NOMO-1 treated with dmso at 0.1 percent for 144 hours (cell line): ENCODE data around the gene KLK14.

Experiments used
- DNase-seq: peaks from one replicate; lab custom pipeline; 2025; ENCODE audit not compliant: unreplicated experiment; lab: John Stamatoyannopoulos, UW

KLK14 gene

DNA sequence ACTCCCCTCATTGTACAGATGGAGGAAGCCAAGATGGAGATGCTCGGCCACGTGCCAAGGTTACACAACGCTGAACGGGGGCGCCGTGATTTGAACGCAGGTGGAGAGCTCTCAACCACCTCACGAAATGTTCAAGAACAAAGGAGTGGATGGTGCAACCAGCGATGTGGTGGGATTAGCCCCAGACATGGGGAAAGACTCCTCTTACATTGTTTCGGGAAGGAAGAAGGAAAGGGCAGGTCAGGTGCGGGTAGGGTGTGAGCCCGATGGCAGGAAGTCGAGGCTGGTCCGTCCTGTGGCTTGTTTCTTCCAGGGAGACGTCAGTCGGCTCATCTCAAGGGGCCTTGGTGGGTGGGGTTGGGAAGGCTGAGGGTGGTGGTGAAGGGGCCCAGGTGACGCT is 7.1 kb upstream of the KLK14 start:
- no peak for DNase-seq

DNA sequence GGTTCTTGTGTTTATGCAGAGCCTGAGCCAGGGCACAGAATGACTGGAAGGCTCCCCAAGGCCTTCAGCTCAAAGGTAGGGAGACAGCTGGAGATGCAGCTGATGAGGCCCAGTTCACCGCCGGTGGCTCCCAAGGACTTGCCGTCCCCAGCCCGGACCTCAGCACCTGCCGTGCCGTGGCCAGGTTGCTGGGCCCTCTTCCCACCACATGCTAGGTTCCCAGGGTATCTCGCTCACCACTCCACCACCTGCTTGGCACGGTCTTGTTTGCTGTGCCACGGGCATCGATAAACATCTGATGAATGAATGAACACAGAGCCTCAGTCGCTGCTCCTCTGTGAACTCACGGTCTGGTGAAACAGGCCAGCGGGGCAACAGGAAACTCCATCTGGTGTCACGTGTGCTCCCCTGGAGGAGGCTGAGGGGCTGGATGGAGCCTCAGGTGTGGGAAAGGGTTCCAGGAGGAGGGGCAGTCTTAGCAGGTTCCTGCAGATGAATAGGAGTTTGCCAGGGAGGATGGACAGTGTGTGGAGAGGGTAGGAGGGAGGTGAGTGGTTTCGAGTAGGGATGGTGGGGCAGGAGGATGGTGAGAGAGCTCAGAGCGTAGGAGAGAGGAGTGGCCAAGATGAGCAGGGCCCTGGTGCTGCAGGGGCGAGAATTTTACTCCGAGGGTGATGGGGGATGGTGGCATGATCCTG is 3.6 kb upstream of the KLK14 start:
- no peak for DNase-seq

DNA sequence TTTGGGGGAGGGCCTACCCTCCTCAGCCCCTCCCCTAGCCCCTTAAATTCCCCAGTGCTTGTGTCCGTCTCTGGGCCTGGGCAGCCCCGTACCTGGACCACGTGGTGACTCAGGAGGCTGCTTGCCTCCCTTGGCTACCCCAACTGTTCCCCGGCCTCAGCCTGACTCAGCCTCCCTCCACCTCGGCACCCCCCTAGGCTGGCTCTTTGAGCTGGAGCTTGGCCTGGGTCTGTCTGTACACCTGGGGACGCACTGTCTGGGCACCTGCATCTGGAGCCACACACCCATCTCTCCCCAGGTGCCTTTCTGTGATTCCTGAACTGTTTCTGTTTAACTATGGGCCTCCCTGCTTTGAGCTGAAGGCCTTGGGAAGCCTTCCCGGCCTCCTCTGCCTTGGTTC is 1.8 kb upstream of the KLK14 start:
- no peak for DNase-seq

GRCh38 chr19:51083783-51084182 is 1.1 kb upstream of the KLK14 start:
- DNase-seq, result no peak

- DNase-seq, result no peak
These were observed 494 bp upstream of the KLK14 start for GRCh38 chr19:51083181-51083580.

DNA sequence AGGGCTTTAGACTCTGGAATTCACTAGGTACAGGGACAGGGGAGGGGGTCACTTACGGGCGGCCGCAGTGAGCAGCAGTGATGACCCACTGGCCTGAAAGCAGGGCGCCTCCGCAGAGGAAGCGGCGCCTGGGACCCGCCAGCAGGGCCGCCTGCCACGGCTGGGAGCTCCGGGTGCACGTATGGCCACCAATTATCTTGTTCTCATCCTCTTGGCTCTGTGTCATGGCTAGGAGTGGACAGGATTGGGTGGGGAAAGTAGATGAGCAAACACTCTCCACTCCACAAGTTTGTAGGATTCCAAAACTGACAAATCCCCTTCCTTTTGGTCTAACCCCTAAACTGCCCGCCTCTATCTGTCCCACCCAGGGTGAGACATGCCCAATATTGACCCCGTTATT is 1.2 kb downstream of the KLK14 start:
- DNase-seq, result no peak

GRCh38 chr19:51079481-51080110 is 3.1 kb downstream of the KLK14 start:
- no peak for DNase-seq

DNA sequence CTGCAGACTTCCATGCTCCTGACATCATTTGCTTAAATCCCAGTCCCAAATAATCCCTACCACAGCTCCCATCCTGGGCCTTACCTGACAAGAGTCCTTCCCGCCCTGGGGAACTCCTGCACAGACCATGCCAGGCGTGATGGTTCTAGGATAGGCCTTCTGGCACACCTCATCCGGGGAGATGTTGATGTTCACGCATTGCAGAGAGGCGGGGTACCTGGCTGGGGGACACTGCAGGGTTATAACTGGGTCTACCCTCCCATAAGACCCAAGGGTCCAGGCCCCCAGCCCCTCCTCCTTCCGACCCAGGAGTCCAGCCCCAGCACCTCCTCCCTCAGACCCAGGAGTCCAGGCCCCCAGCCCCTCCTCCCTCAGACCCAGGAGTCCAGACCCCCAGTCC is 4.0 kb downstream of the KLK14 start:
- no peak for DNase-seq

DNA sequence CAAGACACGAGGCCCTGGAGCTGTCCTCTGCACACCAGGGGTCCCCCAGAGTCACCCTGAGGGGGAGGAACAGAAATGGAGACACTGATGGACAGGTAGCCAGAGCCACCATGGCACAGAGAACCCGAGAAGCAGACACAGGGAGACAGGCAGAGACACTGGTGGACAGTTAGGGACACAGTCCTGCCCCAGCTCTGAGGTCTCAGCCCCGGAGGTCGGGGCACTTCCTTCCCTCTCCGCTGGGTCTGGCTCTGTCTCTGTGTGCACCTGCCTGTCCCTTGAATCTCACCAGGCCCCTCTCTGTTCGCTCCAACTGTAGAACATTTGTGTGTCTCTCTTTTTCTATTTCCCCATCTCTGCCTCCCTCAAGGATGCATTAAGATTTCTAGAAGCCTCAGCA is 4.6 kb downstream of the KLK14 start:
- DNase-seq, result no peak

DNA sequence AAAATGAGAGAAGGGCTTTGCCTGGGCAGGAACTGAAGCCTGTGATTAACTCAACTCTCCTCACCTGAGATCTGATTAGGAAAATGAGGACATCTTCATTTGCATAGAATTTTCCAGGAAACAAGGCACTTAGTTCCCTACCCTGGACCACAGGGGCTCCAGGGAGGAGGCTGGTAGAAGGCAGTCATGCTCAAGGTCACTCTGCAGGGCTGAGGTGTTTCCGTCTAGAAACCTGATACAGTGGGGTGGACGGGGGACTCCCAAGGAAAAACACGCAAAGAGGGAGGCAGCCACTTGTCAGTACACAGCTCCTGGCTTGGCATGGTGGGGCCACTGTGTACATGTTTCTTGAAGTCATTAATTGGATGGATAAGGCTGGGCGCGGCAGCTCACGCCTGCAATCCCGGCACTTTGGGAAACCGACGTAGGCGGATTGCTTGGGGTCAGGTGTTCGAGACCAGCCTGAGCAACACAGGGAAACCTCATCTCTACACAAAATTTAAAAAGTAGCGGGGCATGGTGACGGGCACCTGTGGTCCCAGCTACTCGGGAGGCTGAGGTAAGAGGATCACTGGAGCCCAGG is 6.0 kb downstream of the KLK14 start:
- DNase-seq, result no peak

DNA sequence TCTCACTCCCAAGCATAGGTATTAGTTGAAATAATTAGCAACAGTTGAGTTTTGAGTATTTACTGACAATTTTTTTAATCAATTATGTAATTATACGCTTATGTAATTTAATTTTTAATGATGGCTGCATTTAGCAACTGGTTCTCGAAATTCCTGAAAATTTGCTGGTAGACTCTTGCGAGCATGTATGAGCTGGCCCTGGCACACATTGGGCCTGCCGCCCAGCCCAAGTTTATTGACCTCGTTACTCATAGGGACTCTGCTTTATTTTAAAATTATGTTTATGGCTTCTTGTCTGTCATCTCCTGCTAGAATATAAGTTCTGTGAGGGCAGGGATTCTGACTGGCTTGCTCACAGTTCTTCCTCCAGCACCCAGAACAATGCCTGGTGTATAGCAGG is 6.7 kb downstream of the KLK14 start:
- no peak for DNase-seq

DNA sequence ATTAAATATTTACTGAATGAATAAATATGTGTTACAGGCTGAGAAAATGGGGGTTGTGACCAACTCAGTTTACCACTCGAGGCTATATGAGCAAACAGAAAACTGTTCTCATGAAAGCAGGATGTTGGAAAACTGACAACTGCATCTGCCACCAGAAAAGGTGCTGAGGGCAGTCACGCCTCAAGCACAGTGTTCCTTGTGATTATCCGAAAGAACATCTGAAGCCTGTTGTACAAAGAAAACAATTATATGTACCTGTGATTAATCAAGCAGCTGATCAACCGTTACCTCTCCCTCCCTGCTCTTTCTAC is 11.6 kb downstream of the KLK14 start:
- no peak for DNase-seq

GRCh38 chr19:51070334-51071094 is 12.2 kb downstream of the KLK14 start:
- DNase-seq, result no peak

DNA sequence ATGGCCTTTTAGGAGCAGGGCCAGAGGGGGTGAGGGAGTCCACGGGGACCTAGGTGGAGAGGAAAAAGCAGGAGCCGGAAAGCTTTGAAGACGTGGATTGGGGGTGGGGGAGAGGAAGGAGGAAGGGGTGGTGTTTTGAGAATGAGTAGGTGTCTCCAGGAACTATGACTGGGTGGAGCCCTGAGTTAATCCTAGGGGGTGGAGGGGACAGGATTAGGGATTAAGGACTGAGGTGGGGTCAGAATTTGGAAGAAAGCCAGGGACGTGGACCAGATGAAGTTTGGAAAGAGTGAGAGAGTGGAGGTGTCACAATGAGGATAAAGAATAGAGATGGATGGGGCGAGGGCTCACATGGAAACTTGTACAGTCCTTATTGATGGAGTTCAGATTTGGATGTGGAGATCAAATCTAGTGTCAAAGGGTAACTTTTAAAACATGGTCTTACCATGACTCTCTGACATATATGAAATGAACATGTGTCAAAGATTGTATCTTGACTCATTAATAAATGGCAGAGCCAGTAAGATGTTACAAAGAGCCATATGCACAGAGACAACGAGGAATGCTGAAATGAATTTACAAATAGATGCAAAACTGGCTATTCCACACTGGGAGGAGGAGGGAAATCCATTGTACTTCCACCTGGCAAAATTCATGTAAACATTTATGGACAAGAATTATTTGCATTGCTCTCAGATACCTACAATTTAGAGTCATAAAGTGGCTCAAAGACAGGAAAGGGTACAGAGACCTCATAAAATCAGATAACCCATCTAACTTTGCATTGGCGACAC is 16.1 kb downstream of the KLK14 start:
- DNase-seq, result no peak

- no peak for DNase-seq
These were observed 17.3 kb downstream of the KLK14 start for GRCh38 chr19:51065221-51065960.

- DNase-seq, result no peak
These were observed 18.0 kb downstream of the KLK14 start, which contains the start of gene KLK13 for GRCh38 chr19:51064534-51065220. Gene KLK13, minus strand, starts transcription at chr19:51065092. Its CDS starts 25 bp downstream, at chr19:51065067.

DNA sequence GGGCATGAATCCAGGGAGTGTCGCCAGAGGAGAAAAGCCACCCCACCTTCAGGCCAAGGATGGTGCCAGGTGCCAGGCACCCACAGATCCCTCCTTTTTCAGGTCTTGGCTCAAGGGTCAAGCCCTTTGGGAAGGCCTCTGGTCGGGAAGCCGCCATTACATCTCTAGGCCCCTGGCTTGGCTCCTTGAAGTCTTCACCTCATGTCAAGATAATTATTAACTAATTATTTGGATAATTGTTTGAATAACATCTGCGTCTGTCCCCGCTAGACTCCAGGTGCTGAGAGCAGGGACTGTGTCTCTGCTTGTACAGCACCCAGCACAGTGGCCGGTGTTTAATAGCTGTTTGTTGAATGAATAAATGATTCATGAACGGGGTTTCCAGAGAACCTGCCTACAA is 19.0 kb downstream of the KLK14 start:
- DNase-seq, result no peak

DNA sequence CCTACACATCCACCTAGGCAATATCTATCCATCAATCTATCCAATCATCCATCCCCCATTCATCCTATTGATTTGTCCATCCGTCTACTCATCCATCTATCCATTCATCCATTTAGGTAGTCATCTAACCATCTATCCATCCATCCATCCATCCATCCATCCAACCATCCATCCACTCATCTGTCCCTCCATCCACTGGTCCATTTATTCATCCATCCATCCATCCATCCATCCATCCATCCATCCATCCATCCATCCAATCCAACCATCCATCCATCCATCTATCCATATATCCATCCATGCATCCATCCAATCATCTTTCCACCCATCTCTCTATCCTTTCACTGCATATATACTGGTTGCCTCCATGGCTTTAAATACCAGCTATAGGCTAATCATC is 21.7 kb downstream of the KLK14 start:
- no peak for DNase-seq

- no peak for DNase-seq
These were observed 22.4 kb downstream of the KLK14 start for GRCh38 chr19:51060336-51060735.

DNA sequence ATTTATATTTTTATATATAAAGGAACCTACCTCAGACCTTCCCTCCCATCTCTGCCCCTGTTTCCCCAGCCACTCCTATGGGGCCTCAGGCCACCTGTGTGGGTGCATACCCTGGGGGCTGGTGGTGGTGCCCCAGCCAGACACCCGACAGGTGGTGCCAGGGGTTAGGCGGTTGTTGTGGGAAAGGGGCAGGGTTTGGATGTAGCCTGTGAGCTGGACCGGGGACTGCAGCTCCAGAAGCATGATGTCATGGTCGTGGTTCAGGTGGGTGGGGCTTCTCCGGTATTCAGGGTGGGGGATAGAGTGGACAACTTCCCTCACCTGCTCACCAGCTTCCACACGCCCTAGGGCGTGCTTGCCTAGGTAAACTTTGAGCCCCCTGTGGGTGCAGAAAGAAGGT is 23.0 kb downstream of the KLK14 start:
- DNase-seq, result no peak
